Renal cortex interstitium (tissue), 11 donors: ENCODE results near the gene SMIM9. TPM values are rescaled to one million over a fixed set of nuclear protein-coding genes. Genes with fewer than 3 reads are reported as not detected.

Experiments used
- DNase-seq, 11 donors: peaks; one replicate each; pipeline ENCODE4 v3.0.0-alpha.2; 2013; ENCODE audit warnings: low read depth in 9 of 11, low spot score in 4 of 11; ENCODE audit errors: extremely low read depth in 1 of 11
- polyA plus RNA-seq, 3 donors: library from polyadenylated mRNA; unstranded; fragments of 120-200 nt; gene quantifications; one replicate each; pipeline ENCODE4 v1.2.1, GENCODE V29; 2013; ENCODE audit not compliant: insufficient read length in 3 of 3

The SMIM9 gene
- polyA plus RNA-seq, 3 donors = not detected

DNA sequence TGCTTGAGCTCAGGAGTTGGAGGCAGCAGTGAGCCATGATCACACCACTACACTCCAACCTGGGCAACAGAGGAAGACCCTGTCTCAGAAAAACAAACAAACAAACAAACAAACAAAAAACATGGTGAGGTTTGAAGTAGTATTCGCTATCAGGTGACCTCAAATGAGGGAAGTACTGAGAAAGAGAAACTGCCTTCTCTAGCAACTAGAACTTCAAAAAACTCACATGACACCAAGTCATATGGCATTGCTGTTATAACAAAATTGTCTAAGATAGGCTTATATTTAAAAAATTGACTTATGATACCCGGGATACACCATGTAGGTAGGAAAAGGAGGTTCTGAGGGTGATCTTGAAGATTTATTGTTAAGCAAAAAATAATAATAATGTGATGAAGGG, 39.4 kb downstream of the SMIM9 start:
- DNase-seq = no peak

DNA sequence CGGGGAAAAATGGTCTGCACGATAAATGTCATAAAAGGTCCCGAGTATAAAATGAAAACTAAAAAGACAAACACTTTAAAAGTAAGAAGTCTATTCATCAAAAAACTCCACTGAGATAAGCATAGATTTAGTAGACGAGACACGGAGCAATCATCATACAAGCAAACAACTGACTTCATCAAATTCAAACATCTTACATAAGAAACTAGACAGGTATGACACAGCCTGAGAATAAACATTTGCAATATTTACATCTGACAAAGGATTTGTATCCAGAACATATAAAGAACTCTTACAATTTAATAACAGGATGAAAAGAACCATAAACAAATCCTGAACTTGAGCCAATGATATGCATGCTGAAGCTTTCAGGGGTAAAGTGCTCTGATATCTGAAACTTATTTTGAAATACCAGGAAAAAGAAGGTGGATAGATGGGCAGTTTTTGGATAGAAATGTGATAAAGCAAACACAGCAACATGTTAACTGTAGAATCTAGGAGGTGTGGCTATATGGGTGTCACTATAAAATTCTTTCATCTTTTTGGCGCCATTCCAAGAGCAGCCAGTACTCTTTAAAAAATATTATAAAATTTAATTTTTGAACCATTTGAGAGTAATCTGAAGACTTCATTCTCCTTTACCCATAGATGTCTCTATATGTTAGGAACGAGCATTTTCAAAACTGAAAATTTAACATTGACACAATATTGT, 41.2 kb downstream of the SMIM9 start:
- DNase-seq = no peak

DNA sequence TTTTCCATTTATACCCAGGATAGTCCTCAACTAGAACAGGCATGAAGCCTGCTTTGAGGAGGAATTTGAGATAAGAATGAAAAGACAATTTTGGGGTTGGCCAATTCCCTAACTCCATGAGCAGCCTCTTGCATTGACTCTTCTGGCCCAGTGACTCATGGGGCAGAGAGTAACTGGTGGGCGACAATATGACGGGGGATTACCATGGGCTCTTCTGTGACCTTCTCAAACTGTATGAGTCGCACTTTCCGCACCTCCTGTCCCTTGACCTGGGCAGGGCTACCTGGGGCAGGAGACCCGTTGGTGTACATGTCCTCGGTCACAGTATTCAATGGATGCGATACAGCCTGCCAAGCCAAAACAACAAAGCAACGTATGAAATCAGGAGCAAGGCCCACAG, 42.5 kb downstream of the SMIM9 start:
- DNase-seq = no peak

DNA sequence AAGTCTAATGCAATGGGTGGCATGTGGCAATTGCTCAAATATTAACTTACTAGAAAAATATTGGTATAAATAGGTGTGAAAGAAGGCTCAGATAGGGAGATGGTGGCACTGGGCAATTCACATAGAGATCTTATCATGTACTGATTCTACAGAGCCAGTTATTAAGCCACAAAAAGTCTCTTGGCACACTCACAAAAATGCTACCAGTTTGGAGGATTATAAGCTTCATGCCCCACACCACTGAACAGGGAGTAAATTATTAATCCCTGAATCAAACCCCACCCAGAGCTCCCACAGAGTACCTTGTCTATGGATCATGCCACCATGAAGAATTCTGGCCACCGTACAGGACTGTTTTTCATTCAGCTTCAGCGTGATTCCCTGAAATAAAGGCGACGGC, 43.0 kb downstream of the SMIM9 start:
- no peak for DNase-seq

DNA sequence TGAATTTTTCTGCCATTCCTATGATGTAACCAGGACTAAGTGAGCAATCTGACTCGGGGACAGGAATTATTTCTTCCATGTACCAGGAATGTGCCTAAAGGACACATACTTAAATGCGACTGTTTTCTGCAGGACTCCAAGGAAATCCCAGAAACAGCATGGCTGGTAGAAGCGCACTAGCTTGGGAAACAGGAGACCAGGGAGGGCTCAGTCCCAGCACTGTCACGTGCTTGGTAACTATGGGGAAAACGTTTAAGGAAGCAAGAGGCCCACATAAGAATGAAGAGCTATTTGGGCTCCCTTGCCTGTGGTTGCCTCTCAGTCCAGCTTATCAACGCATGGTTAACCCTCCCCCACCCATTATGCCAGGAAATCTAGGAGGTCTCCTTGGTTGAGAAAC, 48.7 kb downstream of the SMIM9 start:
- DNase-seq = no peak

DNA sequence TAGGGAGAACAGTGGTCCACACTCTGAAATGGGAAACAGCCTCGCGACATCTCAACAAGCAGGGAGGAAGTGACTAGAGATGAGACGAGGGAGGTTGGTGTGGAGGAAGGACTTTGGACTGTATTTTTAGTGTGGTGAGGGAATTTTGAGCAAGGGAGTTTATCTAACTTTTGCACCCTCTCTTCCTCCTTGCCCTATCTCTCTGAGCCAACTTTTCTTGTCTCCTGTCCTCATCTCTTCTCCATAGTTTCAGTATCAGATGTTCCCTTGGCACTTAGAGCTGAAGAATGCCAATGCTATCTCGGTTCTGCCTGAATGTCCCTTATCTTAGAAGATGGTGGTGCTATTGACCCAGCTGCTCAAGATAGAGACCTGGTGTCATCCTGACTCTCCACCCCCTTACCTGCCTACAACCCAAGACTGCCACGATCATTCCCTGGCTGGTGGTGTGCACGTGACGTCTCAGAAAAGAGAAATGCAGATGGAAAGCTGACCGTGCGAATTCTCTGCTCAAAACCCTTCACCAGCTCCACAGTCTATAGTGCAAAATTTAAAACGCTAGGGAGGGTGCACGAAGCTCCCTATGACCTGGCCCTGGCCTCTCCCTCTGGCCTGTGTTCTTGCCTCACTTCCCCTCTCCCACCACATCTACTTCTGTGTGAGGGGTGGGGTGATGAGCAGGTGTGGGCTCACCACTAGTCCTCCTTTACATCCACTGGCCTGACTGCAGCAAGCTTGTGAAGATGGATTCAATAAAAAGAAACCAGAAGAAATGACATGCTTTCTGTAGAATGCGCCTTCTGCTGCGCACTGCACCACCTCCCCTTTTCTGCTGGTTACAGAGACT, 50.1 kb downstream of the SMIM9 start:
- no peak for DNase-seq

DNA sequence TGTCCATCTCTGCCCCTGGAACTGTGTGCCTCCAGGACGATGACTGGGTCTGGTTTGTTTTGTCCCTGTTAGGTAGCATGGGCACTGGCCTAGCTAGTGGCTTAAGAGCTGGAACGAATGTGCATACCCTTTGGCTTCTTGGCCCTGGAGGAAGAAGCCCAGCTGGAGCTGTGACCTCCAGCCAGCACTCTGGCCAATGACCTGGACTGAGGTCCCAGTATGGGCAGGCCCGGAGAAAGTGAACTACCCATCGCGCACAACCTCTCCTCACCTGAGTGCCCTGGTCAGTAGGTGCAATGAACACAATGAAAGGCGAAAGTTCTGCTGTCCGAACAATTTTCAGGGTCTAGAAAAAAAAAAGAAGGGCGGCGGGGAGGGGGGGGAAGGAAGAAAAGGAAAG, 53.5 kb downstream of the SMIM9 start:
- no peak for DNase-seq

DNA sequence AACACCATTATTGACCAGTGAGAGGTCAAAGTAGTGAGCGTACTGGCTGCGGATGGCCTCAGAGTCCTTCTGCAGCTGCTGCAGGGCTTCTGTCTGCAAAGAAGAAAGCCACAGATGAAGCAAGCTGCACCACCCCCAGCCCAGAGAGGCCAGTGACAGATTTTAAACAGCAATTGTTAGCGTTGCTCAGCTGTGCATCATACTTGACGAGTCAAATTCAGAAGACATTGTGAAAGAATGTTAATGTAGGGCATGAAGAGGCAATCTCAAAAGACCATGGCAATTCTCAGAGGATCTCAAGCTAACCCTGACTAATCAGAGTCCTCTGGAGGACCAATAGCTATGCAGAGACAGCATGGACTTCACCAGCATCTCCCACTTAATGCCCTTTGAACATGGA, 55.2 kb downstream of the SMIM9 start:
- no peak for DNase-seq

DNA sequence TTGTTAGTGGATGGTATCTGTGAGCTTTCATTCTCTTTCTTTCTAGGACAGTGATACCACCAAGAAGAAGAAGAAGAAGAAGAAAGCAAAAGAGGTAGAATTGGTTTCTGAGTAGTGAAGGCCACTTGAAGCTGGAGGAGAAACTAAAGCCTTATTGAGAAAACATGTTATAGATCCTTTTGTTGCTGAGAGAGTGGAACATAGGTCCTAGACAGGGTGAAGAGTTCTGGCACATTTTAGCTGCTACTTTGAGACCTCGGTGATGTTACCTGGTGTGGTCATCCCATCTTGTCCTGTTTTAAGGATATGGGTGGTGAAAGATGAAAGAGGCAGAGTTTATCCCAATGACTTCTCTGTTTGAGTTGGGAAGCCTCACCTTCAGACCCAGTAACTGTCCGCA, 57.7 kb downstream of the SMIM9 start:
- DNase-seq = no peak

DNA sequence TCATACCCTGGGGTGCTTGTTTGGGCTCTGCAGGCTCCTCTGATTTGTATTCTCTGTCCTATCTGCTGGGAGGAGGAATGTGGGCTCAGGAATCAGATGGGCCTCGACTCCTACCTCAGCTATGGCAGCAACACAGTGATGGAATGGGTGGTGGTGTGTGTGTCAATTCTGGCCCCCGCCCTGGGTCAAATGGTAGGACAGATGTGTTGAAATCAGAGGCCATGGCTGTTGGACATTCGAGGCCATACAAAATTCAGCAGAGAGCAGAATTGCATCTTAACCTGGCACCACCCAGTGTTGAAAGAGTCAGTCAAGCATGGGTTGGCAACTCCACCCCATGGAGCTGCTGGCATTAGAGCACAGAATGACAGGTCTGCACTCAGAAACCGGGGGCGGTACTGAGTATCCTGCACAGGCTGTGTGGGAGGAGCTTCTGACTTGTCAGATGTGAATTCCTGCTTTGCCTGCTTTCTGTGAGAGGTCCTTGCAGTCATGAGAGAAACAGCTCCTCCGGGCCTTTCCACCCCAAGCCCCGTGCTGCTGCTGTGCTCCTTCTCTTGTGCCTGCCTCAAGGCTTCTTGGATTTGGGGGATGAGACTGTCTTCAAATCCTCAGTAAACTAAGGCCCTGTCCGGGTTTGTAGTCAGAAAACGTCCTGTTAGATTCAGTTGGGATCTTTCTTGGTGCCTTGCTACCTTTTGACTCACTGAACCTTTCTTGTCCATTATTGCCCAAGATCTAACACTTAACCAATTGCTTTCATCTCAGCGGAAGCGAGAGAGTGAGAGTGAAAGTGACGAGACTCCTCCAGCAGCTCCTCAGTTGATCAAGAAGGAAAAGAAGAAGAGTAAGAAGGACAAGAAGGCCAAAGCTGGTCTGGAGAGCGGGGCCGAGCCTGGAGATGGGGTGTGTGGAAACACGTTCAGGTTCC, 58.8 kb downstream of the SMIM9 start:
- DNase-seq = no peak

DNA sequence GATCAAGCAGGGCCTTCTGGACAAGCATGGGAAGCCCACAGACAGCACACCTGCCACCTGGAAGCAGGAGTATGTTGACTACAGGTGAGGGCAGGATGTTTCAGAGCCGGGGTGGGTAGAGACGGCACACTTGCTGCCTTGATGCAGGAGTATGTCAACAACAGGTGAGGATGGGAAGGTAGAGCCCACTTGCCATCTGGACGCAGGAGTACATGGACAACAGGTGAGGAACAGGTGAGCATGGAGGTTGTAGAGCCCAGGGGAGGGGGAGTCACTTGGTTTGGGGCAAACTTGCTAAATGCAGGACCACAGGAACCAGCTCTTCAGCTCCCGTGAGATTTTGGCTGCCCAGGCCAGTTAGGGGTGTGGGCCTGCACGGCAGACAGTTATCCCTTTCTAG, 59.8 kb downstream of the SMIM9 start:
- DNase-seq = no peak

Other genes with a start within 250 kb of the SMIM9 start
- gene CTAG1A, start 249.5 kb downstream of the SMIM9 start, polyA plus RNA-seq = not detected
- gene CTAG1B, start 215.4 kb downstream of the SMIM9 start, polyA plus RNA-seq = not detected
- gene CTAG2, start 181.1 kb downstream of the SMIM9 start, polyA plus RNA-seq = not detected
- 1 to 10 TPM; 2.2 to 2.5 (median 2.3) TPM for gene GAB3, start 83.6 kb downstream of the SMIM9 start, polyA plus RNA-seq
- 10 to 100 TPM; 59.0 to 69.4 (median 61.6) TPM for gene DKC1, start 71.8 kb downstream of the SMIM9 start, polyA plus RNA-seq
- 10 to 100 TPM; 31.0 to 42.1 (median 39.5) TPM for gene MPP1, start 29.2 kb downstream of the SMIM9 start, polyA plus RNA-seq
- gene F8A1, start 51.7 kb upstream of the SMIM9 start, polyA plus RNA-seq = 10 to 100 TPM in 2 of 3 donors, 1 to 10 TPM in 1; 8.5 to 23.9 (median 20.5) TPM
- 10 to 100 TPM; 12.2 to 18.7 (median 12.7) TPM for gene F8, start 188.1 kb upstream of the SMIM9 start, polyA plus RNA-seq
- gene FUNDC2, start 192.2 kb upstream of the SMIM9 start, polyA plus RNA-seq = 100 to 1,000 TPM; 100 to 118 (median 117) TPM
- 1 to 10 TPM; 5.2 to 8.9 (median 8.0) TPM for gene CMC4, start 236.5 kb upstream of the SMIM9 start, polyA plus RNA-seq
- gene MTCP1, start 236.5 kb upstream of the SMIM9 start, polyA plus RNA-seq = 10 to 100 TPM; 18.8 to 26.2 (median 18.9) TPM
- 10 to 100 TPM; 25.5 to 31.0 (median 27.4) TPM for gene BRCC3, start 236.8 kb upstream of the SMIM9 start, polyA plus RNA-seq